ENCODE results near the gene PAPLN. TPM values are rescaled to one million over a fixed set of nuclear protein-coding genes. Genes with fewer than 3 reads are reported as not detected.

The PAPLN gene
- total and polyA plus RNA-seq, 2 experiments from 2014 or later, result 2.8 to 13.2 TPM

DNA sequence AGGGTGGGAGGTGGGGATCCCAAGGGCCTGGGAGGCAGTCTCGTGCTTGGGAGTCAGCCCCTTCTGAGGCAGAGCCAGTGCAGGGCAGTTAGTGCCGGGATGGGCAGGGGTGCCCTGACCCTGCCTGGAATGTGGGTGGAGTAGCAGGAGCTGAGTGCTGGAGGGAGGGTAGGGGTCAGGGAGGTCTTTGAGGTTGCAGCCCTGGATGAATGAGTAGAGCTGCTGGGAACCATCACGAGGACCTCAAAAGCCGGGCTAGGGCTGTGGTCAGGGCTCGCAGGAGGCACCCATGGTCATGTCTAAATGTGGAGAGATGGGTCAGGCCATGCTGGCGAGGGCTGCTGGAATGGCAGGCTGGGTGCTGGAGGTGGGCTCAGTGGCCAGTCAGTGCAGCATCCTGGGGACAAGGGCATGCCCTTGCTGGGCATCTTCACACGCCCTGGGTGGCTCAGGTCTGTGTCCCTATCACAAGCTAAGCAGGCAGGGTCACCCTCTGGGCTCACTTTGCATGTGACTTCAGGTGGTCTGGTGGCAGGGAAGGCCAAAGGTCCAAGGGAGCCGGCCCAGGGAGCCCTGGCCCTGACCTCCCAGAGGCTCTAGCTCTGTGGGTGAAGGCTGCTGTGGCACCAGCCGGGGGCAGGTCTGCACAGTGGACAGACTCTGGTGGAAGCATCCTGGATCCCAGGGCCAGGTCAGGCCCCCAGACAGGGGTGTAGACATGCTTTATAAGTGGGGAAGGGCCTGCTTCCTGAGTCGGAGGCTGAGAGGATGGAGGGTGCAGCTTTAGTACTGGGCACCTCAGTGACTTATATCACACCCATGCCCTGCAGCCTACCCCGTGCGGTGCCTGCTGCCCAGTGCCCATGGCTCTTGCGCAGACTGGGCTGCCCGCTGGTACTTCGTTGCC lies 24.5 kb downstream of the PAPLN start (continued):
- TF ChIP-seq, protein P1, sequence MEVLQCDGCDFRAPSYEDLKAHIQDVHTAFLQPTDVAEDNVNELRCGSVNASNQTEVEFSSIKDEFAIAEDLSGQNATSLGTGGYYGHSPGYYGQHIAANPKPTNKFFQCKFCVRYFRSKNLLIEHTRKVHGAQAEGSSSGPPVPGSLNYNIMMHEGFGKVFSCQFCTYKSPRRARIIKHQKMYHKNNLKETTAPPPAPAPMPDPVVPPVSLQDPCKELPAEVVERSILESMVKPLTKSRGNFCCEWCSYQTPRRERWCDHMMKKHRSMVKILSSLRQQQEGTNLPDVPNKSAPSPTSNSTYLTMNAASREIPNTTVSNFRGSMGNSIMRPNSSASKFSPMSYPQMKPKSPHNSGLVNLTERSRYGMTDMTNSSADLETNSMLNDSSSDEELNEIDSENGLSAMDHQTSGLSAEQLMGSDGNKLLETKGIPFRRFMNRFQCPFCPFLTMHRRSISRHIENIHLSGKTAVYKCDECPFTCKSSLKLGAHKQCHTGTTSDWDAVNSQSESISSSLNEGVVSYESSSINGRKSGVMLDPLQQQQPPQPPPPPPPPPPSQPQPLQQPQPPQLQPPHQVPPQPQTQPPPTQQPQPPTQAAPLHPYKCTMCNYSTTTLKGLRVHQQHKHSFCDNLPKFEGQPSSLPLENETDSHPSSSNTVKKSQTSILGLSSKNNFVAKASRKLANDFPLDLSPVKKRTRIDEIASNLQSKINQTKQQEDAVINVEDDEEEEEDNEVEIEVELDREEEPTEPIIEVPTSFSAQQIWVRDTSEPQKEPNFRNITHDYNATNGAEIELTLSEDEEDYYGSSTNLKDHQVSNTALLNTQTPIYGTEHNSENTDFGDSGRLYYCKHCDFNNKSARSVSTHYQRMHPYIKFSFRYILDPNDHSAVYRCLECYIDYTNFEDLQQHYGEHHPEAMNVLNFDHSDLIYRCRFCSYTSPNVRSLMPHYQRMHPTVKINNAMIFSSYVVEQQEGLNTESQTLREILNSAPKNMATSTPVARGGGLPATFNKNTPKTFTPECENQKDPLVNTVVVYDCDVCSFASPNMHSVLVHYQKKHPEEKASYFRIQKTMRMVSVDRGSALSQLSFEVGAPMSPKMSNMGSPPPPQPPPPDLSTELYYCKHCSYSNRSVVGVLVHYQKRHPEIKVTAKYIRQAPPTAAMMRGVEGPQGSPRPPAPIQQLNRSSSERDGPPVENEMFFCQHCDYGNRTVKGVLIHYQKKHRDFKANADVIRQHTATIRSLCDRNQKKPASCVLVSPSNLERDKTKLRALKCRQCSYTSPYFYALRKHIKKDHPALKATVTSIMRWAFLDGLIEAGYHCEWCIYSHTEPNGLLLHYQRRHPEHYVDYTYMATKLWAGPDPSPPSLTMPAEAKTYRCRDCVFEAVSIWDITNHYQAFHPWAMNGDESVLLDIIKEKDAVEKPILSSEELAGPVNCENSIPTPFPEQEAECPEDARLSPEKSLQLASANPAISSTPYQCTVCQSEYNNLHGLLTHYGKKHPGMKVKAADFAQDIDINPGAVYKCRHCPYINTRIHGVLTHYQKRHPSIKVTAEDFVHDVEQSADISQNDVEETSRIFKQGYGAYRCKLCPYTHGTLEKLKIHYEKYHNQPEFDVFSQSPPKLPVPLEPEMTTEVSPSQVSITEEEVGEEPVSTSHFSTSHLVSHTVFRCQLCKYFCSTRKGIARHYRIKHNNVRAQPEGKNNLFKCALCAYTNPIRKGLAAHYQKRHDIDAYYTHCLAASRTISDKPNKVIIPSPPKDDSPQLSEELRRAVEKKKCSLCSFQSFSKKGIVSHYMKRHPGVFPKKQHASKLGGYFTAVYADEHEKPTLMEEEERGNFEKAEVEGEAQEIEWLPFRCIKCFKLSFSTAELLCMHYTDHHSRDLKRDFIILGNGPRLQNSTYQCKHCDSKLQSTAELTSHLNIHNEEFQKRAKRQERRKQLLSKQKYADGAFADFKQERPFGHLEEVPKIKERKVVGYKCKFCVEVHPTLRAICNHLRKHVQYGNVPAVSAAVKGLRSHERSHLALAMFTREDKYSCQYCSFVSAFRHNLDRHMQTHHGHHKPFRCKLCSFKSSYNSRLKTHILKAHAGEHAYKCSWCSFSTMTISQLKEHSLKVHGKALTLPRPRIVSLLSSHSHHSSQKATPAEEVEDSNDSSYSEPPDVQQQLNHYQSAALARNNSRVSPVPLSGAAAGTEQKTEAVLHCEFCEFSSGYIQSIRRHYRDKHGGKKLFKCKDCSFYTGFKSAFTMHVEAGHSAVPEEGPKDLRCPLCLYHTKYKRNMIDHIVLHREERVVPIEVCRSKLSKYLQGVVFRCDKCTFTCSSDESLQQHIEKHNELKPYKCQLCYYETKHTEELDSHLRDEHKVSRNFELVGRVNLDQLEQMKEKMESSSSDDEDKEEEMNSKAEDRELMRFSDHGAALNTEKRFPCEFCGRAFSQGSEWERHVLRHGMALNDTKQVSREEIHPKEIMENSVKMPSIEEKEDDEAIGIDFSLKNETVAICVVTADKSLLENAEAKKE (CRISPR knock-in tag; IDR thresholded peaks at IDR 0.05), result no peak
- TF ChIP-seq, protein P2, sequence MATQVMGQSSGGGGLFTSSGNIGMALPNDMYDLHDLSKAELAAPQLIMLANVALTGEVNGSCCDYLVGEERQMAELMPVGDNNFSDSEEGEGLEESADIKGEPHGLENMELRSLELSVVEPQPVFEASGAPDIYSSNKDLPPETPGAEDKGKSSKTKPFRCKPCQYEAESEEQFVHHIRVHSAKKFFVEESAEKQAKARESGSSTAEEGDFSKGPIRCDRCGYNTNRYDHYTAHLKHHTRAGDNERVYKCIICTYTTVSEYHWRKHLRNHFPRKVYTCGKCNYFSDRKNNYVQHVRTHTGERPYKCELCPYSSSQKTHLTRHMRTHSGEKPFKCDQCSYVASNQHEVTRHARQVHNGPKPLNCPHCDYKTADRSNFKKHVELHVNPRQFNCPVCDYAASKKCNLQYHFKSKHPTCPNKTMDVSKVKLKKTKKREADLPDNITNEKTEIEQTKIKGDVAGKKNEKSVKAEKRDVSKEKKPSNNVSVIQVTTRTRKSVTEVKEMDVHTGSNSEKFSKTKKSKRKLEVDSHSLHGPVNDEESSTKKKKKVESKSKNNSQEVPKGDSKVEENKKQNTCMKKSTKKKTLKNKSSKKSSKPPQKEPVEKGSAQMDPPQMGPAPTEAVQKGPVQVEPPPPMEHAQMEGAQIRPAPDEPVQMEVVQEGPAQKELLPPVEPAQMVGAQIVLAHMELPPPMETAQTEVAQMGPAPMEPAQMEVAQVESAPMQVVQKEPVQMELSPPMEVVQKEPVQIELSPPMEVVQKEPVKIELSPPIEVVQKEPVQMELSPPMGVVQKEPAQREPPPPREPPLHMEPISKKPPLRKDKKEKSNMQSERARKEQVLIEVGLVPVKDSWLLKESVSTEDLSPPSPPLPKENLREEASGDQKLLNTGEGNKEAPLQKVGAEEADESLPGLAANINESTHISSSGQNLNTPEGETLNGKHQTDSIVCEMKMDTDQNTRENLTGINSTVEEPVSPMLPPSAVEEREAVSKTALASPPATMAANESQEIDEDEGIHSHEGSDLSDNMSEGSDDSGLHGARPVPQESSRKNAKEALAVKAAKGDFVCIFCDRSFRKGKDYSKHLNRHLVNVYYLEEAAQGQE (IDR thresholded peaks at IDR 0.05; ENCODE audit: unreplicated experiment), result no peak

Data from GM23338 (cell line).